ENCODE measurements around the gene DNAH10.

Gene DNAH10

DNA sequence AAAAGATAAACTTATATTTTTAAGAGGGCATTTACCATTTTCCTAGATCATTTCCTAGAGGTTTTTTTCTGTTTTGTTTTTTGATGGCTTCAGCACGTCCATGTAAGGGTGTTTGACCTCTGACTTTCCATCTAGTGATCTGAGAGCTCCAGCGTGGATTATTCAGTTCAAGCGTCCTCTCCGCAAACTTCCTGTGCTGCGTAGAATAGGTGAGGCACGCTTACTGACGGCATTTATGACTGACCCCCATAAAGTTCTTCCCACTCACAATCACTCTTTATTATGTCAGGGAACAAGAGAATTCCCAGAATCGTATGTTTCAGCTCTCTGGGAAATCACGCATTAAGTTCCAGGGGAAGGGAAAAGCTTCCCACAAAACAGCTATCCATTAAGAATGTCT, 194.1 kb downstream of the DNAH10 start:
- ChIA-PET CTCF (interaction anchor here (0.6 to 0.8 kb wide), 2 partner anchors 17 to 846 kb away, joined by 3 read pairs; no protein-coding TSS in a partner anchor), POLR2A (no interaction called here)
- no peak overlapping the region for H3K27ac ChIP-seq (ENCODE audit: extremely low read depth, low read depth, low read length)
- no peak overlapping the region for H3K4me3 ChIP-seq (ENCODE audit: low read depth, low read length)
- TF ChIP-seq ZNF777 (tag by site-specific recombination; IDR thresholded peaks at IDR 0.05; ENCODE audit: borderline replicate concordance) (no peak), EGR2 (tag by site-specific recombination; IDR thresholded peaks at IDR 0.05; ENCODE audit: low read depth) (no peak), ZNF514 (tag by site-specific recombination; IDR thresholded peaks at IDR 0.05) (no peak), ZNF830 (tag by site-specific recombination; IDR thresholded peaks at IDR 0.05; ENCODE audit: low read depth) (no peak), ZNF146 (tag by site-specific recombination; IDR thresholded peaks at IDR 0.05) (no peak), ZNF175 (tag by site-specific recombination; IDR thresholded peaks at IDR 0.05) (no peak), ZNF354C (tag by site-specific recombination; IDR thresholded peaks at IDR 0.05; ENCODE audit: borderline replicate concordance, low read depth) (no peak), YY1 (tag by site-specific recombination; IDR thresholded peaks at IDR 0.05) (no peak), TRIM28 (IDR thresholded peaks at IDR 0.05; ENCODE audit: borderline replicate concordance, low read length) (no peak), KLF10 (tag by site-specific recombination; IDR thresholded peaks at IDR 0.05) (no peak)
- TF ChIP-seq, protein P1, sequence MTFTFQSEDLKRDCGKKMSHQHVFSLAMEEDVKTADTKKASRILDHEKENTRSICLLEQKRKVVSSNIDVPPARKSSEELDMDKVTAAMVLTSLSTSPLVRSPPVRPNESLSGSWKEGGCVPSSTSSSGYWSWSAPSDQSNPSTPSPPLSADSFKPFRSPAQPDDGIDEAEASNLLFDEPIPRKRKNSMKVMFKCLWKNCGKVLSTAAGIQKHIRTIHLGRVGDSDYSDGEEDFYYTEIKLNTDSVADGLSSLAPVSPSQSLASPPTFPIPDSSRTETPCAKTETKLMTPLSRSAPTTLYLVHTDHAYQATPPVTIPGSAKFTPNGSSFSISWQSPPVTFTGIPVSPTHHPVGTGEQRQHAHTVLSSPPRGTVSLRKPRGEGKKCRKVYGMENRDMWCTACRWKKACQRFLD (tag by site-specific recombination; IDR thresholded peaks at IDR 0.05) = no peak
- H3K4me1 ChIP-seq (ENCODE audit: control insufficient read depth, insufficient read depth, low read length) = peaks cover 7% of the 10 kb centered on the region; the same call in 1 of the 2 replicates
- H3K9me3 ChIP-seq (ENCODE audit: control insufficient read depth, insufficient read depth, low read depth, low read length) = no peaks in the 10 kb centered on the region
- no peaks in the 10 kb centered on the region for H3K36me3 ChIP-seq (ENCODE audit: control insufficient read depth in 2 of 2, insufficient read depth in 1 of 2, low read length in 2 of 2)

DNA sequence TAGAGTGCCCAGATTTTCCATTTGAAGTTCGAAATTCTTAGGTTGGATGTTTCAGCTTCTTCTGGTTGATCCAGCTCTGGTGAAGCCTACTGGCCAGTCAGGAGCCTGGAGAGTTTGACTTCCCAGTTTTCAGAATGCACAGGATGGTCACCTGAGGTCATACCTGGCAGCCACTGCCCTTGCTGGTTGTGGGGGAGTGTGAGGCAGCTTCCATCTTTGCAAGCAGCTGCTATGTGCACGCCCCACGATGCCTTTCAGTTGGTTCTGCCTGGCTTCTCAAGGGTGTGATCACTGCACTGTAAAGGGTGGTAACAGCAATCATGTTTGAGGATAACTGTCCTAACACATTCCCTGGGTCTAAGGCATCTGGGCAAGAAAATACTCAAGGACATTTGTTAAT, 195.1 kb downstream of the DNAH10 start:
- ChIA-PET POLR2A (no interaction called here), CTCF (interaction anchor here (0.6 kb wide), 1 partner anchor 123 kb away, joined by 3 read pairs; no protein-coding TSS in a partner anchor)
- TF ChIP-seq HOXD13 (CRISPR knock-in tag; IDR thresholded peaks at IDR 0.05; ENCODE audit: borderline replicate concordance) = no peak
- TF ChIP-seq, protein P2, sequence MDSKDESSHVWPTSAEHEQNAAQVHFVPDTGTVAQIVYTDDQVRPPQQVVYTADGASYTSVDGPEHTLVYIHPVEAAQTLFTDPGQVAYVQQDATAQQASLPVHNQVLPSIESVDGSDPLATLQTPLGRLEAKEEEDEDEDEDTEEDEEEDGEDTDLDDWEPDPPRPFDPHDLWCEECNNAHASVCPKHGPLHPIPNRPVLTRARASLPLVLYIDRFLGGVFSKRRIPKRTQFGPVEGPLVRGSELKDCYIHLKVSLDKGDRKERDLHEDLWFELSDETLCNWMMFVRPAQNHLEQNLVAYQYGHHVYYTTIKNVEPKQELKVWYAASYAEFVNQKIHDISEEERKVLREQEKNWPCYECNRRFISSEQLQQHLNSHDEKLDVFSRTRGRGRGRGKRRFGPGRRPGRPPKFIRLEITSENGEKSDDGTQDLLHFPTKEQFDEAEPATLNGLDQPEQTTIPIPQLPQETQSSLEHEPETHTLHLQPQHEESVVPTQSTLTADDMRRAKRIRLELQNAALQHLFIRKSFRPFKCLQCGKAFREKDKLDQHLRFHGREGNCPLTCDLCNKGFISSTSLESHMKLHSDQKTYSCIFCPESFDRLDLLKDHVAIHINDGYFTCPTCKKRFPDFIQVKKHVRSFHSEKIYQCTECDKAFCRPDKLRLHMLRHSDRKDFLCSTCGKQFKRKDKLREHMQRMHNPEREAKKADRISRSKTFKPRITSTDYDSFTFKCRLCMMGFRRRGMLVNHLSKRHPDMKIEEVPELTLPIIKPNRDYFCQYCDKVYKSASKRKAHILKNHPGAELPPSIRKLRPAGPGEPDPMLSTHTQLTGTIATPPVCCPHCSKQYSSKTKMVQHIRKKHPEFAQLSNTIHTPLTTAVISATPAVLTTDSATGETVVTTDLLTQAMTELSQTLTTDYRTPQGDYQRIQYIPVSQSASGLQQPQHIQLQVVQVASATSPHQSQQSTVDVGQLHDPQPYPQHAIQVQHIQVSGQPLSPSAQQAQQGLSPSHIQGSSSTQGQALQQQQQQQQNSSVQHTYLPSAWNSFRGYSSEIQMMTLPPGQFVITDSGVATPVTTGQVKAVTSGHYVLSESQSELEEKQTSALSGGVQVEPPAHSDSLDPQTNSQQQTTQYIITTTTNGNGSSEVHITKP (tag by site-specific recombination; IDR thresholded peaks at IDR 0.05) = peak; percentile 44; the same call in 1 of the 2 replicates
- TF ChIP-seq, protein P3, sequence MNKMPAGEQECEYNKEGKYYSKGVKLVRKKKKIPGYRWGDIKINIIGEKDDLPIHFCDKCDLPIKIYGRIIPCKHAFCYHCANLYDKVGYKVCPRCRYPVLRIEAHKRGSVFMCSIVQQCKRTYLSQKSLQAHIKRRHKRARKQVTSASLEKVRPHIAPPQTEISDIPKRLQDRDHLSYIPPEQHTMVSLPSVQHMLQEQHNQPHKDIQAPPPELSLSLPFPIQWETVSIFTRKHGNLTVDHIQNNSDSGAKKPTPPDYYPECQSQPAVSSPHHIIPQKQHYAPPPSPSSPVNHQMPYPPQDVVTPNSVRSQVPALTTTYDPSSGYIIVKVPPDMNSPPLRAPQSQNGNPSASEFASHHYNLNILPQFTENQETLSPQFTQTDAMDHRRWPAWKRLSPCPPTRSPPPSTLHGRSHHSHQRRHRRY (tag by site-specific recombination; IDR thresholded peaks at IDR 0.05) = no peak
- no peak for TF ChIP-seq ZNF76 (tag by site-specific recombination; IDR thresholded peaks at IDR 0.05; ENCODE audit: borderline replicate concordance, low read depth)

DNA sequence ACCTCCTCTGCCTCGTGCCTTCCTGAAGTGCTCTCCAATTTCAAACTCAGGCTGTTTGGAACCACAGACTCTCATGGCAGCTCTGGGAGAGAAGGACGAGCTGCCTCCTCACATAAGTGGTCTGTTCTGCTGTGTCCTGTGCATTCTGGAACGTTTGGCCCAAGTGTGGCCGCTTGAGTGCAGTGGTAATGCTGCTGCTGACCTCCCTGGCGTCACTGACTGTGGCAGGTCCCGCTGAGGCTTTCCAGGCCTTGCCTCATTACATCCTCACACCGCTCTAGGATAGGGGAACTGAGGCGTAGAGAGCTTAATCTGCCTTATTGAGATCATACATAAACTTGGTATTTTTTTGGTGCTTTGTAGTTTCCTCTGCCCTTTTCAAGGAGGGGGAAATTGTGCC, 196.4 kb downstream of the DNAH10 start:
- no peak overlapping the region for H3K27ac ChIP-seq (ENCODE audit: extremely low read depth, low read depth, low read length)
- ChIA-PET CTCF (interaction anchor here (0.6 to 0.7 kb wide), 2 partner anchors 53 to 1025 kb away, joined by 3 to 5 read pairs; no protein-coding TSS in a partner anchor), POLR2A (interaction anchor here (0.5 kb wide), 1 partner anchor 70 kb away, joined by 3 read pairs; no protein-coding TSS in a partner anchor)
- peaks cover 4% of the 10 kb centered on the region; the same call in 1 of the 2 replicates for H3K4me1 ChIP-seq (ENCODE audit: control insufficient read depth, insufficient read depth, low read length)
- H3K36me3 ChIP-seq (ENCODE audit: control insufficient read depth in 2 of 2, insufficient read depth in 1 of 2, low read length in 2 of 2) = no peaks in the 10 kb centered on the region
- H3K4me3 ChIP-seq (ENCODE audit: low read depth, low read length) = no peak overlapping the region
- H3K9me3 ChIP-seq (ENCODE audit: control insufficient read depth, insufficient read depth, low read depth, low read length) = no peaks in the 10 kb centered on the region
- TF ChIP-seq PRDM1 (tag by site-specific recombination; IDR thresholded peaks at IDR 0.05) (no peak), ZNF155 (tag by site-specific recombination; IDR thresholded peaks at IDR 0.05) (no peak)
- TF ChIP-seq, protein P4, sequence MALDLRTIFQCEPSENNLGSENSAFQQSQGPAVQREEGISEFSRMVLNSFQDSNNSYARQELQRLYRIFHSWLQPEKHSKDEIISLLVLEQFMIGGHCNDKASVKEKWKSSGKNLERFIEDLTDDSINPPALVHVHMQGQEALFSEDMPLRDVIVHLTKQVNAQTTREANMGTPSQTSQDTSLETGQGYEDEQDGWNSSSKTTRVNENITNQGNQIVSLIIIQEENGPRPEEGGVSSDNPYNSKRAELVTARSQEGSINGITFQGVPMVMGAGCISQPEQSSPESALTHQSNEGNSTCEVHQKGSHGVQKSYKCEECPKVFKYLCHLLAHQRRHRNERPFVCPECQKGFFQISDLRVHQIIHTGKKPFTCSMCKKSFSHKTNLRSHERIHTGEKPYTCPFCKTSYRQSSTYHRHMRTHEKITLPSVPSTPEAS (tag by site-specific recombination; IDR thresholded peaks at IDR 0.05) = no peak
- TF ChIP-seq, protein P5, sequence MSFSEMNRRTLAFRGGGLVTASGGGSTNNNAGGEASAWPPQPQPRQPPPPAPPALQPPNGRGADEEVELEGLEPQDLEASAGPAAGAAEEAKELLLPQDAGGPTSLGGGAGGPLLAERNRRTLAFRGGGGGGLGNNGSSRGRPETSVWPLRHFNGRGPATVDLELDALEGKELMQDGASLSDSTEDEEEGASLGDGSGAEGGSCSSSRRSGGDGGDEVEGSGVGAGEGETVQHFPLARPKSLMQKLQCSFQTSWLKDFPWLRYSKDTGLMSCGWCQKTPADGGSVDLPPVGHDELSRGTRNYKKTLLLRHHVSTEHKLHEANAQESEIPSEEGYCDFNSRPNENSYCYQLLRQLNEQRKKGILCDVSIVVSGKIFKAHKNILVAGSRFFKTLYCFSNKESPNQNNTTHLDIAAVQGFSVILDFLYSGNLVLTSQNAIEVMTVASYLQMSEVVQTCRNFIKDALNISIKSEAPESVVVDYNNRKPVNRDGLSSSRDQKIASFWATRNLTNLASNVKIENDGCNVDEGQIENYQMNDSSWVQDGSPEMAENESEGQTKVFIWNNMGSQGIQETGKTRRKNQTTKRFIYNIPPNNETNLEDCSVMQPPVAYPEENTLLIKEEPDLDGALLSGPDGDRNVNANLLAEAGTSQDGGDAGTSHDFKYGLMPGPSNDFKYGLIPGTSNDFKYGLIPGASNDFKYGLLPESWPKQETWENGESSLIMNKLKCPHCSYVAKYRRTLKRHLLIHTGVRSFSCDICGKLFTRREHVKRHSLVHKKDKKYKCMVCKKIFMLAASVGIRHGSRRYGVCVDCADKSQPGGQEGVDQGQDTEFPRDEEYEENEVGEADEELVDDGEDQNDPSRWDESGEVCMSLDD (tag by site-specific recombination; IDR thresholded peaks at IDR 0.05) = no peak
- TF ChIP-seq, protein P6, sequence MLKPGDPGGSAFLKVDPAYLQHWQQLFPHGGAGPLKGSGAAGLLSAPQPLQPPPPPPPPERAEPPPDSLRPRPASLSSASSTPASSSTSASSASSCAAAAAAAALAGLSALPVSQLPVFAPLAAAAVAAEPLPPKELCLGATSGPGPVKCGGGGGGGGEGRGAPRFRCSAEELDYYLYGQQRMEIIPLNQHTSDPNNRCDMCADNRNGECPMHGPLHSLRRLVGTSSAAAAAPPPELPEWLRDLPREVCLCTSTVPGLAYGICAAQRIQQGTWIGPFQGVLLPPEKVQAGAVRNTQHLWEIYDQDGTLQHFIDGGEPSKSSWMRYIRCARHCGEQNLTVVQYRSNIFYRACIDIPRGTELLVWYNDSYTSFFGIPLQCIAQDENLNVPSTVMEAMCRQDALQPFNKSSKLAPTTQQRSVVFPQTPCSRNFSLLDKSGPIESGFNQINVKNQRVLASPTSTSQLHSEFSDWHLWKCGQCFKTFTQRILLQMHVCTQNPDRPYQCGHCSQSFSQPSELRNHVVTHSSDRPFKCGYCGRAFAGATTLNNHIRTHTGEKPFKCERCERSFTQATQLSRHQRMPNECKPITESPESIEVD (tag by site-specific recombination; IDR thresholded peaks at IDR 0.05) = no peak

More for the DNA sequence above, 195.1 kb downstream of the DNAH10 start:
- H3K4me1 ChIP-seq (ENCODE audit: control insufficient read depth, insufficient read depth, low read length) = peaks cover 5% of the 10 kb centered on the region; the same call in 1 of the 2 replicates
- H3K4me3 ChIP-seq (ENCODE audit: low read depth, low read length) = no peak overlapping the region
- no peaks in the 10 kb centered on the region for H3K9me3 ChIP-seq (ENCODE audit: control insufficient read depth, insufficient read depth, low read depth, low read length)
- no peaks in the 10 kb centered on the region for H3K36me3 ChIP-seq (ENCODE audit: control insufficient read depth in 2 of 2, insufficient read depth in 1 of 2, low read length in 2 of 2)
- no peak overlapping the region for H3K27ac ChIP-seq (ENCODE audit: extremely low read depth, low read depth, low read length)
